MG63 (cell line): ENCODE measurements around the gene WSCD1. TPM values are rescaled to one million over a fixed set of nuclear protein-coding genes. Genes with fewer than 3 reads are reported as not detected.
A peak's percentile ranks its signal among the peaks of the same experiment; 100 is the strongest.

ENCODE experiments used
- DNase-seq: peaks from one replicate; pipeline ENCODE4 v3.0.0-alpha.2; 2020
- H3K27me3 ChIP-seq: fragments of 250-450 bp; sonication (Bioruptor Pico); 2 replicates; pipeline ENCODE4 v1.5.1; 2020; ENCODE audit warnings: mild to moderate bottlenecking, moderate library complexity
- H3K36me3 ChIP-seq: fragments of 250-450 bp; sonication (Bioruptor Pico); 2 replicates; pipeline ENCODE4 v1.5.1; 2020; ENCODE audit warnings: mild to moderate bottlenecking, moderate library complexity
- H3K4me3 ChIP-seq: fragments of 250-450 bp; sonication (Bioruptor Pico); 2 replicates; pipeline ENCODE4 v1.5.1; 2020; ENCODE audit warnings: mild to moderate bottlenecking, moderate library complexity
- H3K9me3 ChIP-seq: fragments of 250-450 bp; sonication (Bioruptor Pico); 2 replicates; pipeline ENCODE4 v1.5.1; 2020; ENCODE audit warnings: mild to moderate bottlenecking, moderate library complexity
- total RNA-seq: library from RNA; depleted of rRNA; stranded (reverse); fragments of >200 nt; shearing (Covaris generic); gene quantifications from 2 replicates; pipeline ENCODE4 v1.2.3, GENCODE V29; 2014; ENCODE audit warnings: low replicate concordance

Gene WSCD1
- total RNA-seq, 1 experiment from 2014 or later = 1.1 TPM

GRCh38 chr17:6110088-6110487, 39.9 kb downstream of the WSCD1 start:
- H3K27me3 ChIP-seq = no peaks in the 10 kb centered on the region
- H3K4me3 ChIP-seq = no peak overlapping the region
- no peaks in the 10 kb centered on the region for H3K36me3 ChIP-seq
- no peaks in the 10 kb centered on the region for H3K9me3 ChIP-seq
- DNase-seq = no peak

DNA sequence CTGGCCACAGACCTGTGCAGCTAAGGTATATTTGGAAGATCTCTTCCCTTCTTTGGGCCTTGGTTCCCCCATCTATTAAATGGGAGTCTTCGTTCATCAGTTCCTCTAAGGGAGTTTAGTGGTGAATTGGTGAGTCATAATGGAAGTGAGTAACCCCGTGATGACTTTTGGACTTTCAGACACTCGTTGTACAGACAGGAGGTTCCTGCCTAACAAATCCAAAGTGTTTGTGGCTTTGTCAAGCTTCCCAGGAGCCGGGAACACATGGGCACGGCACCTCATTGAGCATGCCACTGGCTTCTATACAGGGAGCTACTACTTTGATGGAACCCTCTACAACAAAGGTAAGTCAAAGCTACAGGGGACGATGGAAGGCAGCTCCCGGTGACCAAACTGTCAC, 40.4 kb downstream of the WSCD1 start:
- Histone ChIP-seq H3K9me3 (no peaks in the 10 kb centered on the region), H3K4me3 (no peak overlapping the region)
- DNase-seq = peak; percentile 9

DNA sequence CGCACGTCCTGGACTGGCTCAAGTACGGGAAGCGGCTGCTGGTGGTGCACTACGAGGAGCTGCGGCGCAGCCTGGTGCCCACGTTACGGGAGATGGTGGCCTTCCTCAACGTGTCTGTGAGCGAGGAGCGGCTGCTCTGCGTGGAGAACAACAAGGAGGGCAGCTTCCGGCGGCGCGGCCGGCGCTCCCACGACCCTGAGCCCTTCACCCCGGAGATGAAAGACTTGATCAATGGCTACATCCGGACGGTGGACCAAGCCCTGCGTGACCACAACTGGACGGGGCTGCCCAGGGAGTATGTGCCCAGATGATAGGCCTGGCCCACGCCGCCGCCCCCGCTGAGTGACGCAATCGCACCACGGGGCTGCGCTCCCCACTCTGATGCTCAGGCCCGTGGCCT, 50.2 kb downstream of the WSCD1 start:
- Histone ChIP-seq H3K4me3 (no peak overlapping the region), H3K27me3 (no peaks in the 10 kb centered on the region), H3K9me3 (no peaks in the 10 kb centered on the region), H3K36me3 (no peaks in the 10 kb centered on the region)
- no peak for DNase-seq

More for the DNA sequence above, 40.4 kb downstream of the WSCD1 start:
- H3K27me3 ChIP-seq = no peaks in the 10 kb centered on the region
- H3K36me3 ChIP-seq = no peaks in the 10 kb centered on the region

- no peak overlapping the region for H3K4me3 ChIP-seq
- H3K27me3 ChIP-seq = no peaks in the 10 kb centered on the region
- DNase-seq = no peak
- no peaks in the 10 kb centered on the region for H3K9me3 ChIP-seq
- no peaks in the 10 kb centered on the region for H3K36me3 ChIP-seq
Measured at GRCh38 chr17:6124856-6125255, 54.7 kb downstream of the WSCD1 start.

DNA sequence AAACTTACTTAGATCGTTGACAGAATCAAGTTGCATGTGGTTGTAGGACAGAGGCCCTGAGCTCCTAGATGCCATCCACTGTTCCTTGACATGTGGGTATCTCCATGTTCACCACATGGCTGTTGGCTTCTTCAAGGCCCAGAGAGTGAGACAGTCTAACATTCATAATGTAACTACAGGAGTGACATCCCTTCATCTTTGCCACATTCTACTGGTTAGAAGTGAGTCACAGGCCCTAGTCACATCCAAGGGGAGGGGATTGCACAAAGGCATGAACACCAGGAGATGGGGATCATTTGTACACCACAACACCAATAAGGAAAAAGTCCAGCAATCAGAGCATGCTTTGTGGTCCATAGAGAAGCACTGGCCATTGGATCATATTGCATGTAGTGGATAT, 56.6 kb downstream of the WSCD1 start:
- Histone ChIP-seq H3K27me3 (no peaks in the 10 kb centered on the region), H3K4me3 (no peak overlapping the region), H3K9me3 (no peaks in the 10 kb centered on the region), H3K36me3 (no peaks in the 10 kb centered on the region)
- no peak for DNase-seq

DNA sequence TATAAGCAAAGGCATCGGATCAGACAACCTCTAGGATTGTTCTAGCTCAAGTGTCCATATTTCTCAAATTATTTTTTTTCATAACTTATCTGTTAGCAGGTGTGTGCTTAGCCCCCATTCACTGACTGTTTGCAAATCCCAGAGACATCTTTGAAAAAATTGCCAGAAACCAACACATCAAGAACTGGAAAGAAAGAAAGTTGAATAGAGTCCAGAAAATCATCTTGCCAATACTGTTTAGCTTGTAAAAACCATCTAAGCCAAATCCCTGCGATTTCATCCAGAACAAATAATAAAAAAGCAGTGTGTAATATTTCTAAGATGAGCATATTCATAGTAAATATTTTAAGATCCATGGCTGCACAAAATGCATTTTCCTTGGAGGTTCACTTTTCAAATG, 64.5 kb downstream of the WSCD1 start:
- DNase-seq = no peak
- Histone ChIP-seq H3K36me3 (no peaks in the 10 kb centered on the region), H3K4me3 (no peak overlapping the region), H3K27me3 (no peaks in the 10 kb centered on the region; the same call in 1 of the 2 replicates), H3K9me3 (no peaks in the 10 kb centered on the region)

DNA sequence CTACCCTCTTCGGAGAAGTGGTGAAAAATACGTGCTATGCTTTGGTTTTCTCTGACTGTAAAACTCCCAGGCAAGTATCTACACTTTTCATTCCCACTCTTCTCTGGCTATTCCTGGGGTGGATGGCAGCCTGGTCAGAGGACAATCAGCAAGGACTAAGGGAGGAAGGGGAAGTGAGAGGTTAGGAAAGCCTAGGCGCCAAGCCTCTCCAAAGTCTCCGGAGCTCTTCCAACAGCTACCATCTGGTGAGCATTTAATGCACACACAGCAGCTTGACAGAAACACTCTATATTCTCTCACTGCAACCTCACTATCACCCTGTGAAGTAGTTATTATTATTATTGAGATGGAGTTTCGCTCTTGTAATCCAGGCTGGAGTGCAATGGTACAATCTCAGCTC, 65.1 kb downstream of the WSCD1 start:
- Histone ChIP-seq H3K27me3 (no peaks in the 10 kb centered on the region; the same call in 1 of the 2 replicates), H3K4me3 (no peak overlapping the region), H3K36me3 (no peaks in the 10 kb centered on the region), H3K9me3 (no peaks in the 10 kb centered on the region)
- DNase-seq = no peak

DNA sequence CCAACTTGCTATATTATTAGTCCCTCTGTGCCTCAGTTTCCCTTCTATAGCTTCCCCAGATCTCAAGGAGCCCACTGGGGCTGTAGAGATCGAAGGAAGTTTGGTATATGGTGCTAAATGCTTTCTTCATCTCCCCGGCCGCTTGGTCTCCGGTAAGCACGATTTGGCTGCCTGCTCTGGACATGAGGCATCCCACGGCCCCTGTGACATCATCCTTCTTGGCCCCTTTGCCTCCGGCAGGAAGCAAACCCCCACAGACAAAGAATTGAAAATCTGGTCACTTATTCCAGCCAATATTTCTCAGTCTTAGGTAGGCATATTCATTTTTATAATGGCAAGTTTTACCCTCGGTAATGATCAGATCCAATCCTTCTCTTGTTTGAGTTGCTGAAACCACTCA, 65.8 kb downstream of the WSCD1 start:
- H3K4me3 ChIP-seq = no peak overlapping the region
- H3K27me3 ChIP-seq = no peaks in the 10 kb centered on the region; the same call in 1 of the 2 replicates
- no peak for DNase-seq
- no peaks in the 10 kb centered on the region for H3K36me3 ChIP-seq
- H3K9me3 ChIP-seq = no peaks in the 10 kb centered on the region

DNA sequence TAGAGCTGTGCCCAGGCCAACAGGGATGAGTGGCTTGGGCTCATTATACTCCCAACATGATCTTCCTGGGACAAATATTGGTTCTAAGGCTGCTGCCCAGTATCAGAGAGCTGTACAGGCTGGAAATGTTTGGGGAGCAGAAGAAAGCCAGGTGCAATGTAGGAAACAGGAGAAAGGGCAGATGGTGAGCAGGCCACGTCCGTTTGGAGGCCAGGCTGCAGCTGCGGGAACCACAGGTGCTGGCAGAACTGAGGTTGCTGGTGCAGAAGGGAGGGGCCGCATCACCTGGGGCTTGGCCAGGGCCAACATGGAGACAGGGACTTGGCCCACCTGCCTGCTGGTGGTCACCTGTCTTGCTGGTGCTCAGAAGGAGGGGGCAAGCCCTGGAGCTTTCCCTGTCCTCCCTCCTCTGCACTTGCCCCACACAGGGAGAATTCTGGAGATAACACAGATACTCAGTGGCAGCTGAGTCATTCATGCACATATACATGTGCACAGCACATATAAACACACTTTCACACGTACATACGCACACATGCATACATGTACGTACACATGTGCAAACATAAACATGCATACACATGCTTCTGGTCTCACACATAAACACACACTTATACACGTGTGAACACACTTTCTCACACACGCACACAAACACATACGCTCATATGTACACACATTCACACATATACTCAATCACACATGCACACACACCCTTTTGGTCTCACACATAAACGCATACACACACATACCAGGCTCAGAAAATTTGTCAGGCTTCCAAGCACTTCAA, 67.7 kb downstream of the WSCD1 start:
- Histone ChIP-seq H3K27me3 (no peaks in the 10 kb centered on the region; the same call in 1 of the 2 replicates), H3K9me3 (no peaks in the 10 kb centered on the region), H3K4me3 (no peak overlapping the region), H3K36me3 (no peaks in the 10 kb centered on the region)
- no peak for DNase-seq

- DNase-seq = no peak
- Histone ChIP-seq H3K36me3 (no peaks in the 10 kb centered on the region), H3K9me3 (no peaks in the 10 kb centered on the region), H3K27me3 (no peaks in the 10 kb centered on the region; the same call in 1 of the 2 replicates), H3K4me3 (no peak overlapping the region)
Measured at GRCh38 chr17:6138761-6139446, 68.7 kb downstream of the WSCD1 start.

DNA sequence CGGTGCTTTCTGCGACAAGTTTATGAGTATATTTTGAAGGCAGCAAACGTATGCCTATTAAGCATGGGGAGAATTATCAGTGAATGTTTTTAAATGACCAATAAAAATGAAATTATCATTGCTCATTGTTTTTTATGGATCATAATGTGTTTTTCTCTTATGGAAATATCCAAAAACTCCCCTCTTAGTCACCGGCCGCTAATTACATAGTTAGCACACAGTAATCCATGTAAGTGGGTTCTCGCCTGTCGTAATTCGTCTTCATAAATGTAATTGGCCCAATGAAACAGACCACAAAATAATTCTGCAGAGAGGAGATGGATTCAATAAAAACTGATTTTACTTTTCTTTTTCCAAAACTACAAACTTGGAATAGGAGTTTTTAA, 69.3 kb downstream of the WSCD1 start:
- H3K9me3 ChIP-seq = no peaks in the 10 kb centered on the region
- H3K27me3 ChIP-seq = no peaks in the 10 kb centered on the region; the same call in 1 of the 2 replicates
- no peak for DNase-seq

DNA sequence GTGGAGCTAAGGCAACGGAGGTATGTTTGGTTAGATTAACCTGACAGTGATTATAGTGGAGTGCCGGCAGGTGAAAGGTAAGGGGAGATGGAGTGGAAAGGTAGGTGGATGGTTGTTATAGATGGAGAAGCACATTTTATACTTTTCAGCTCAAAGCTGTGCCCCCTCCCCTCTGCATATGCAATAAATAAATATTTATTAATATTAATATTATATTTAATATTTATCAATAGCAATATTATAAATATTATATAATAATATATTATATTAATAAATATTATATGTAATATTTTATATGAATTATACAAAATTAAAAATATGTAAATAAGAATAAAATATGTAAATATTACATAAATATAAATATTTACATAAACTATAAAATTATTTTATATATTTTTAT, 70.0 kb downstream of the WSCD1 start:
- H3K36me3 ChIP-seq = no peaks in the 10 kb centered on the region
- no peaks in the 10 kb centered on the region; the same call in 1 of the 2 replicates for H3K27me3 ChIP-seq
- no peaks in the 10 kb centered on the region for H3K9me3 ChIP-seq
- DNase-seq = no peak
- no peak overlapping the region for H3K4me3 ChIP-seq

More for the DNA sequence above, 69.3 kb downstream of the WSCD1 start:
- Histone ChIP-seq H3K4me3 (no peak overlapping the region), H3K36me3 (no peaks in the 10 kb centered on the region)

GRCh38 chr17:6140728-6141330, 70.7 kb downstream of the WSCD1 start:
- no peak overlapping the region for H3K4me3 ChIP-seq
- H3K9me3 ChIP-seq = no peaks in the 10 kb centered on the region
- H3K27me3 ChIP-seq = no peaks in the 10 kb centered on the region
- no peak for DNase-seq
- H3K36me3 ChIP-seq = no peaks in the 10 kb centered on the region

DNA sequence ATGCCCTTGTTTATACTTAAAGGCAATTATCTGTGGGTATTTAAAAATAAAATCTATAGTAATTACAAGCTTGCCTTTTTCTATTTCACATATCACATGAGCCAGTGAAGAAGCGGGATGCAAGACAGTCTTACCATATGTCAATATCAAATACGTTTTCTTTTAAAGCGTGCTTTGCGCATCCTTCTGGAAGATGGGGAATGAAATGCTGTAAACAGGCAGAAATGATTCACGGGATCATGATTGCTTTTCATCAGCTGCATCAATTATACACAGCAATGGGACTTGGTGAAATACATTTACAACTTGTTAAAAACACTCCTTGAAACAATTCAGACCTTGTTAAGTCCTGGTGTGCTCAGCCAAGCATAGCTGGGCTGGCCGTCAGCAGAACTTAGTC, 72.5 kb downstream of the WSCD1 start:
- no peak for DNase-seq
- Histone ChIP-seq H3K4me3 (no peak overlapping the region), H3K9me3 (no peaks in the 10 kb centered on the region), H3K27me3 (no peaks in the 10 kb centered on the region), H3K36me3 (no peaks in the 10 kb centered on the region)

- H3K36me3 ChIP-seq = no peaks in the 10 kb centered on the region
- no peak for DNase-seq
- H3K4me3 ChIP-seq = no peak overlapping the region
- H3K9me3 ChIP-seq = no peaks in the 10 kb centered on the region
- H3K27me3 ChIP-seq = no peaks in the 10 kb centered on the region
Measured at GRCh38 chr17:6145946-6146345, 75.8 kb downstream of the WSCD1 start.

DNA sequence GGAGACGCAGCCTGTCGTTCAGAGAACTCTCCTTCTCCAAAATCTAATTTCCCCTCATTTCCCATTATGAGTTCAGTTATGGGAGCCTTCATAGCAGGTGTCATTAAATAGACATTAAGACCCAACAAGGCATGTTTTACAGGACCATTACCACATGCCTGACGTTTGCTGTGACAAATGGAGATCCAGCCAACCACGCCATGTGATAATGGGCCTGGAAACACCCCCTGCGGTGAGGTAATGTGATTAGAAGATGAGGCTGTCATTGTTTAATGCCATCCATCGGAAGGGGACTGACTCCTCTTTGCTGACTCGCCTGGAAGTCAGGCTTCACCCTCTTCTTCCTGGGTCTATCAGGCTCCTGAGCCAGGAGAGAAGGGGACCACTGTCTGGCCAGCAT, 76.9 kb downstream of the WSCD1 start:
- no peaks in the 10 kb centered on the region for H3K27me3 ChIP-seq
- no peak for DNase-seq
- H3K4me3 ChIP-seq = no peak overlapping the region

GRCh38 chr17:6153375-6153774, 83.2 kb downstream of the WSCD1 start:
- no peaks in the 10 kb centered on the region for H3K27me3 ChIP-seq

More for the DNA sequence above, 76.9 kb downstream of the WSCD1 start:
- no peaks in the 10 kb centered on the region for H3K9me3 ChIP-seq
- H3K36me3 ChIP-seq = no peaks in the 10 kb centered on the region

More at GRCh38 chr17:6153375-6153774, 83.2 kb downstream of the WSCD1 start:
- no peaks in the 10 kb centered on the region for H3K9me3 ChIP-seq
- DNase-seq = no peak
- H3K4me3 ChIP-seq = no peak overlapping the region
- no peaks in the 10 kb centered on the region for H3K36me3 ChIP-seq
